Mammary epithelial cell (primary cell): ENCODE data around the gene FOXS1.

Experiments
- CTCF ChIP-seq, 2 donors: IDR thresholded peaks in 1 of 2; conservative IDR thresholded peaks in 1 of 2; 2 replicates each; pipeline ENCODE4 v1.5.1; 2011 to 2012; ENCODE audit warnings: inconsistent platforms in 2 of 2, low read length in 2 of 2, mild to moderate bottlenecking in 2 of 2, control low read depth in 1 of 2, low read depth in 1 of 2; ENCODE audit not compliant: insufficient read depth in 1 of 2; ENCODE audit errors: extremely low read depth in 1 of 2
- EZH2 ChIP-seq: IDR thresholded peaks from 2 replicates; pipeline ENCODE4 v1.6.1; 2012; ENCODE audit warnings: low read length, inconsistent platforms, borderline replicate concordance

- TF ChIP-seq CTCF (conservative IDR thresholded peaks at IDR 0.05 in 1 of 2, IDR thresholded peaks at IDR 0.05 in 1 of 2; ENCODE audit: extremely low read depth in 1 of 2, insufficient read depth in 1 of 2, low read depth in 1 of 2, low read length in 2 of 2) (no peak), EZH2 (no peak)
Observed at GRCh38 chr20:31845300-31845863, at the start of gene FOXS1.
